Liver (tissue), 3 donors: ENCODE results near the gene SPIN1.

Experiments
- GABPA ChIP-seq, 2 donors: IDR thresholded peaks in 1 of 2; conservative IDR thresholded peaks in 1 of 2; 2 replicates each; pipeline ENCODE4 v1.6.1; 2016; ENCODE audit warnings: antibody characterized with exemption in 2 of 2, mild to moderate bottlenecking in 1 of 2, moderate library complexity in 1 of 2
- RAD21 ChIP-seq, 2 donors: IDR thresholded peaks; 2 replicates each; pipeline ENCODE4 v1.6.1; 2016; ENCODE audit warnings: antibody characterized with exemption in 2 of 2, mild to moderate bottlenecking in 2 of 2
- RXRA ChIP-seq, 2 donors: IDR thresholded peaks; 2 replicates each; pipeline ENCODE4 v1.6.1; 2017 to 2018; ENCODE audit warnings: antibody characterized with exemption in 2 of 2, mild to moderate bottlenecking in 1 of 2
- TAF1 ChIP-seq: conservative IDR thresholded peaks from 2 replicates; pipeline ENCODE4 v1.6.1; 2016; ENCODE audit warnings: antibody characterized with exemption, mild to moderate bottlenecking
- TF ChIP-seq, protein P1 (sequence below): fragments of 150-350 bp; IDR thresholded peaks from 2 replicates; pipeline ENCODE4 v1.5.1; 2017; ENCODE audit warnings: improper control_type of control experiment, low read depth, low read length; ENCODE audit not compliant: missing input control
- TF ChIP-seq, protein P2 (sequence below): IDR thresholded peaks from 2 replicates; pipeline ENCODE4 v1.6.1; 2016; ENCODE audit warnings: antibody characterized with exemption
- TF ChIP-seq, protein P3 (sequence below): IDR thresholded peaks from 2 replicates; pipeline ENCODE4 v1.6.1; 2016; ENCODE audit warnings: antibody characterized with exemption
- TF ChIP-seq, protein P4 (sequence below): IDR thresholded peaks from 2 replicates; pipeline ENCODE4 v1.6.1; 2016; ENCODE audit warnings: antibody characterized with exemption, mild to moderate bottlenecking
- donor health status: healthy.
- donor health status: healthy.

DNA sequence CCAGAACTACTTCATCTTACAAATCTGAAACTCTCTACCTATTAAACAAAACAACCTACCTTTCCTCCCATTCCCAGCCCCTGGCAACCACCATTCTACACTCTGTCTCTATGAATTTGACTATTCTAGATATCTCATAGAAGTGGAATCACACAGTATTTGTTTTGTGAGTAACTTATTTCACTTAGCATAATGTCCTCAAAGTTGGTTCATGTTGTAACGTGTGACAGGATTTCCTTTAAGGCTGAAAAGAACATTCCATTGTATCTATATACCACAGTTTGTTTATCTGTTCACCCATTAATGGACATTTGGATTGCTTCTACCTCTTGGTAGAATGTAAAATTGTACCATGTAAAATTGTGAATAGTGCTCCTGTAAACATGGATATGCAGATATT lies 76.6 kb downstream of the SPIN1 start:
- TF ChIP-seq TAF1 (no peak), RXRA (IDR thresholded peaks at IDR 0.05) (no peak), RAD21 (IDR thresholded peaks at IDR 0.05) (no peak), GABPA (IDR thresholded peaks at IDR 0.05 in 1 of 2, conservative IDR thresholded peaks at IDR 0.05 in 1 of 2) (no peak)
- TF ChIP-seq, protein P1, sequence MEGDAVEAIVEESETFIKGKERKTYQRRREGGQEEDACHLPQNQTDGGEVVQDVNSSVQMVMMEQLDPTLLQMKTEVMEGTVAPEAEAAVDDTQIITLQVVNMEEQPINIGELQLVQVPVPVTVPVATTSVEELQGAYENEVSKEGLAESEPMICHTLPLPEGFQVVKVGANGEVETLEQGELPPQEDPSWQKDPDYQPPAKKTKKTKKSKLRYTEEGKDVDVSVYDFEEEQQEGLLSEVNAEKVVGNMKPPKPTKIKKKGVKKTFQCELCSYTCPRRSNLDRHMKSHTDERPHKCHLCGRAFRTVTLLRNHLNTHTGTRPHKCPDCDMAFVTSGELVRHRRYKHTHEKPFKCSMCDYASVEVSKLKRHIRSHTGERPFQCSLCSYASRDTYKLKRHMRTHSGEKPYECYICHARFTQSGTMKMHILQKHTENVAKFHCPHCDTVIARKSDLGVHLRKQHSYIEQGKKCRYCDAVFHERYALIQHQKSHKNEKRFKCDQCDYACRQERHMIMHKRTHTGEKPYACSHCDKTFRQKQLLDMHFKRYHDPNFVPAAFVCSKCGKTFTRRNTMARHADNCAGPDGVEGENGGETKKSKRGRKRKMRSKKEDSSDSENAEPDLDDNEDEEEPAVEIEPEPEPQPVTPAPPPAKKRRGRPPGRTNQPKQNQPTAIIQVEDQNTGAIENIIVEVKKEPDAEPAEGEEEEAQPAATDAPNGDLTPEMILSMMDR, result no peak
- TF ChIP-seq, protein P2, sequence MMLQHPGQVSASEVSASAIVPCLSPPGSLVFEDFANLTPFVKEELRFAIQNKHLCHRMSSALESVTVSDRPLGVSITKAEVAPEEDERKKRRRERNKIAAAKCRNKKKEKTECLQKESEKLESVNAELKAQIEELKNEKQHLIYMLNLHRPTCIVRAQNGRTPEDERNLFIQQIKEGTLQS, result no peak
- TF ChIP-seq, protein P3, sequence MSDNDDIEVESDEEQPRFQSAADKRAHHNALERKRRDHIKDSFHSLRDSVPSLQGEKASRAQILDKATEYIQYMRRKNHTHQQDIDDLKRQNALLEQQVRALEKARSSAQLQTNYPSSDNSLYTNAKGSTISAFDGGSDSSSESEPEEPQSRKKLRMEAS, result no peak
- TF ChIP-seq, protein P4, sequence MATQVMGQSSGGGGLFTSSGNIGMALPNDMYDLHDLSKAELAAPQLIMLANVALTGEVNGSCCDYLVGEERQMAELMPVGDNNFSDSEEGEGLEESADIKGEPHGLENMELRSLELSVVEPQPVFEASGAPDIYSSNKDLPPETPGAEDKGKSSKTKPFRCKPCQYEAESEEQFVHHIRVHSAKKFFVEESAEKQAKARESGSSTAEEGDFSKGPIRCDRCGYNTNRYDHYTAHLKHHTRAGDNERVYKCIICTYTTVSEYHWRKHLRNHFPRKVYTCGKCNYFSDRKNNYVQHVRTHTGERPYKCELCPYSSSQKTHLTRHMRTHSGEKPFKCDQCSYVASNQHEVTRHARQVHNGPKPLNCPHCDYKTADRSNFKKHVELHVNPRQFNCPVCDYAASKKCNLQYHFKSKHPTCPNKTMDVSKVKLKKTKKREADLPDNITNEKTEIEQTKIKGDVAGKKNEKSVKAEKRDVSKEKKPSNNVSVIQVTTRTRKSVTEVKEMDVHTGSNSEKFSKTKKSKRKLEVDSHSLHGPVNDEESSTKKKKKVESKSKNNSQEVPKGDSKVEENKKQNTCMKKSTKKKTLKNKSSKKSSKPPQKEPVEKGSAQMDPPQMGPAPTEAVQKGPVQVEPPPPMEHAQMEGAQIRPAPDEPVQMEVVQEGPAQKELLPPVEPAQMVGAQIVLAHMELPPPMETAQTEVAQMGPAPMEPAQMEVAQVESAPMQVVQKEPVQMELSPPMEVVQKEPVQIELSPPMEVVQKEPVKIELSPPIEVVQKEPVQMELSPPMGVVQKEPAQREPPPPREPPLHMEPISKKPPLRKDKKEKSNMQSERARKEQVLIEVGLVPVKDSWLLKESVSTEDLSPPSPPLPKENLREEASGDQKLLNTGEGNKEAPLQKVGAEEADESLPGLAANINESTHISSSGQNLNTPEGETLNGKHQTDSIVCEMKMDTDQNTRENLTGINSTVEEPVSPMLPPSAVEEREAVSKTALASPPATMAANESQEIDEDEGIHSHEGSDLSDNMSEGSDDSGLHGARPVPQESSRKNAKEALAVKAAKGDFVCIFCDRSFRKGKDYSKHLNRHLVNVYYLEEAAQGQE, result no peak
